Measurements from ENCODE around the gene SLC25A26. TPM values are rescaled to one million over a fixed set of nuclear protein-coding genes. Genes with fewer than 3 reads are reported as not detected.
"Not testable (repeated sequence)": the region's sequence is repeated elsewhere in the genome, so short reads cannot be mapped to it uniquely, and the experiment has no call there.

SLC25A26 gene
- total RNA-seq (2014; rRNA removed; shearing (Covaris generic)): 27.2 and 31.3 TPM in 2 replicates

GRCh38 chr3:66220602-66221377 lies at the start of gene SLC25A26:
Gene SLC25A26 (plus strand): TSS chr3:66221001. CDS start chr3:66221095, 94 bp downstream.
- DNase-seq (ENCODE audit: low read depth): peak; percentile 94

- no peak for DNase-seq (ENCODE audit: low read depth)
Measured at GRCh38 chr3:66172394-66172793, 48.4 kb upstream of the SLC25A26 start.

- no peak for DNase-seq (ENCODE audit: low read depth)
Measured at GRCh38 chr3:66177026-66177425, 43.8 kb upstream of the SLC25A26 start.

- DNase-seq (ENCODE audit: low read depth): no peak
Measured at GRCh38 chr3:66178206-66178605, 42.6 kb upstream of the SLC25A26 start.

- DNase-seq (ENCODE audit: low read depth): peak; percentile 5
Measured at GRCh38 chr3:66179793-66180192, 41.0 kb upstream of the SLC25A26 start.

GRCh38 chr3:66181764-66182163 lies 39.0 kb upstream of the SLC25A26 start:
- DNase-seq (ENCODE audit: low read depth): no peak

GRCh38 chr3:66182246-66182645 lies 38.6 kb upstream of the SLC25A26 start:
- no peak for DNase-seq (ENCODE audit: low read depth)

- DNase-seq (ENCODE audit: low read depth): no peak
Measured at GRCh38 chr3:66186545-66186944, 34.3 kb upstream of the SLC25A26 start.

- DNase-seq (ENCODE audit: low read depth): peak; percentile 50
Measured at GRCh38 chr3:66195347-66195783, 25.4 kb upstream of the SLC25A26 start.

GRCh38 chr3:66196633-66197032 lies 24.2 kb upstream of the SLC25A26 start:
- no peak for DNase-seq (ENCODE audit: low read depth)

GRCh38 chr3:66198437-66199088 lies 22.2 kb upstream of the SLC25A26 start:
- DNase-seq (ENCODE audit: low read depth): no peak

- no peak for DNase-seq (ENCODE audit: low read depth)
Measured at GRCh38 chr3:66199089-66199473, 21.7 kb upstream of the SLC25A26 start.

GRCh38 chr3:66200147-66200546 lies 20.7 kb upstream of the SLC25A26 start:
- DNase-seq (ENCODE audit: low read depth): peak; percentile 25

GRCh38 chr3:66200786-66201185 lies 20.0 kb upstream of the SLC25A26 start:
- DNase-seq (ENCODE audit: low read depth): no peak

GRCh38 chr3:66203275-66203674 lies 17.5 kb upstream of the SLC25A26 start:
- DNase-seq (ENCODE audit: low read depth): no peak

GRCh38 chr3:66206806-66207205 lies 14.0 kb upstream of the SLC25A26 start:
- DNase-seq (ENCODE audit: low read depth): no peak

- DNase-seq (ENCODE audit: low read depth): no peak
Measured at GRCh38 chr3:66208189-66208588, 12.6 kb upstream of the SLC25A26 start.

- DNase-seq (ENCODE audit: low read depth): no peak
Measured at GRCh38 chr3:66210687-66211295, 10.0 kb upstream of the SLC25A26 start.

GRCh38 chr3:66211779-66212178 lies 9.0 kb upstream of the SLC25A26 start:
- no peak for DNase-seq (ENCODE audit: low read depth)

- DNase-seq (ENCODE audit: low read depth): no peak
Measured at GRCh38 chr3:66215106-66215505, 5.7 kb upstream of the SLC25A26 start.

GRCh38 chr3:66220066-66220465 lies 735 bp upstream of the SLC25A26 start:
- no peak for DNase-seq (ENCODE audit: low read depth)

GRCh38 chr3:66224220-66224619 lies 3.4 kb downstream of the SLC25A26 start:
- DNase-seq (ENCODE audit: low read depth): no peak

GRCh38 chr3:66226093-66226492 lies 5.3 kb downstream of the SLC25A26 start:
- DNase-seq (ENCODE audit: low read depth): not testable (repeated sequence)

Data from RPMI7951 (cell line).